Measurements from ENCODE around the gene FGD2. TPM values are rescaled to one million over a fixed set of nuclear protein-coding genes. Genes with fewer than 3 reads are reported as not detected.

FGD2 gene
- total RNA-seq, 4 donors from 2014 or later, result 11.6 to 34.5 (median 22.5) TPM

DNA sequence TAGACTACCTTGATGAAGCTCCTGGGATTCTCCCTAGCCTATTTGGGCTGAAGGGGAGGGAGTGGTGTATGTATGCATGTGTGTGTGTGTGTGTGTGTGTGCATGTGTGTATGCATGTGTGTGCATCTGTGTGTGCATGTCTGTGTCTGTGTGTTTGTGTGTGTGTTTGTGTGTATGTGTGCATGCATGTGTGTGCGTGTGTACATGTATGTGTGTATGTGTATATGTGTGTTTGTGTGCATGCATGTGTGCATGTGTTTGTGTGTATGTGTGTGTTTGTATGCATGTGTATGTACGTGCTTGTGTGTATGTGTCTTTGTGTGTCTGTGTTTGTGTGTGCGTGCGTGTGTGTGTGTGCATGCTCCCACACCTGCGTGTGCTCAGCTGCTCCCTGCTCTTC lies 15.4 kb downstream of the FGD2 start:
- Histone ChIP-seq H3K27ac (no peak overlapping the region), H3K27me3 (no peaks in the 10 kb centered on the region), H3K36me3 (no peaks in the 10 kb centered on the region), H3K9me3 (no peaks in the 10 kb centered on the region), H3K4me1 (peaks cover 0 to 33% (median 0%) of the 10 kb centered on the region in 3 donors), H3K4me3 (no peak overlapping the region)
- WGBS, 2 donors (ENCODE audit: low coverage in 1 of 2), result 95% methylated on average over 4 of the region's 5 CpGs; no CpG with 5 or more reads in 1 of the 2 donors
- ATAC-seq, result no peak
- TF ChIP-seq POLR2AphosphoS5 (IDR thresholded peaks at IDR 0.05), result no peak
- no peak for TF ChIP-seq EP300 (IDR thresholded peaks at IDR 0.05)
- TF ChIP-seq POLR2A (IDR thresholded peaks at IDR 0.05), result no peak
- TF ChIP-seq, protein P1, sequence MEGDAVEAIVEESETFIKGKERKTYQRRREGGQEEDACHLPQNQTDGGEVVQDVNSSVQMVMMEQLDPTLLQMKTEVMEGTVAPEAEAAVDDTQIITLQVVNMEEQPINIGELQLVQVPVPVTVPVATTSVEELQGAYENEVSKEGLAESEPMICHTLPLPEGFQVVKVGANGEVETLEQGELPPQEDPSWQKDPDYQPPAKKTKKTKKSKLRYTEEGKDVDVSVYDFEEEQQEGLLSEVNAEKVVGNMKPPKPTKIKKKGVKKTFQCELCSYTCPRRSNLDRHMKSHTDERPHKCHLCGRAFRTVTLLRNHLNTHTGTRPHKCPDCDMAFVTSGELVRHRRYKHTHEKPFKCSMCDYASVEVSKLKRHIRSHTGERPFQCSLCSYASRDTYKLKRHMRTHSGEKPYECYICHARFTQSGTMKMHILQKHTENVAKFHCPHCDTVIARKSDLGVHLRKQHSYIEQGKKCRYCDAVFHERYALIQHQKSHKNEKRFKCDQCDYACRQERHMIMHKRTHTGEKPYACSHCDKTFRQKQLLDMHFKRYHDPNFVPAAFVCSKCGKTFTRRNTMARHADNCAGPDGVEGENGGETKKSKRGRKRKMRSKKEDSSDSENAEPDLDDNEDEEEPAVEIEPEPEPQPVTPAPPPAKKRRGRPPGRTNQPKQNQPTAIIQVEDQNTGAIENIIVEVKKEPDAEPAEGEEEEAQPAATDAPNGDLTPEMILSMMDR (IDR thresholded peaks at IDR 0.05), result no peak

DNA sequence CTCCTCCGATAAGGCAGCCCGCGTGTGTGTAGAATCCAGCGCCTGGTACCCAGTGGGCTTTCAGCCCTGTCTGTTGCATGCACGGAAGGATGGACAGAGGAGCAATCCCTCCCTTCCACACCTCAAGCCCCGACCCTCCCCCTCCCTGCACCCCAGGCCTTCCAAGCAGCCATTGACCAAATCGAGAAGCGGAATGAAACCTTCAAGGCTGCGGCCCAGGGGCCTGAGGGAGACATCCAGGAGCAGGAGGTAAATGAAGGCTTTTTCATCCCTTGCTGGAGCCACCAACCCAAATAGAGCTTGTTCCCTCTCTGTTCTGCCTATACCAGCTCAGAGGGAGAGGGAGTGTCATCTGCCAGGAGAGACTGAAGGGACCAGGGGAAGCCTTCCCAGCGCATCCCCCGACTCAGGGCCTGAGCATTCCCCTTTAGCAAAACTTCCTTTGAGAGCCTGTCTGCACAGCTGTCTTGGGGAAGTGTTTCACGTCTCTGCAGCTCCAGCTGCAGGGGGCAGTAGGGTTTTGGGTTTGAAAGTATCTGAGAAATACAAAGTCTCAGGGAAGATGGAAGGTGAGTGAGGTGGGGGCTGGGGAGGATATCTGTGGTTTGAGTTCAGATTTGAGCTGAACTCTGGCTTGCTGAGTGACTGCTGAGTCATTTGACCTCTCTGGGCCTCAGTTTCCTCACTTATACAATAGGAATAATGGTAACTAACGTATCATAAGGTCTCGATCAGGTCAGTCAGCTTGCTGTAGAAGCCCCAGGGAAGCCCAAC lies 16.1 kb downstream of the FGD2 start:
- TF ChIP-seq, protein P1 (IDR thresholded peaks at IDR 0.05), result peak in 1 of 4 experiments; percentile 23
- no peak for TF ChIP-seq POLR2AphosphoS5 (IDR thresholded peaks at IDR 0.05)
- WGBS, 2 donors (ENCODE audit: low coverage in 1 of 2), result 100% methylated on average over 2 of the region's 14 CpGs; no CpG with 5 or more reads in 1 of the 2 donors
- Histone ChIP-seq H3K4me3 (no peak overlapping the region), H3K27me3 (no peaks in the 10 kb centered on the region), H3K9me3 (no peaks in the 10 kb centered on the region), H3K27ac (no peak overlapping the region), H3K36me3 (no peaks in the 10 kb centered on the region), H3K4me1 (peaks cover 0 to 33% (median 0%) of the 10 kb centered on the region in 3 donors)
- no peak for ATAC-seq

DNA sequence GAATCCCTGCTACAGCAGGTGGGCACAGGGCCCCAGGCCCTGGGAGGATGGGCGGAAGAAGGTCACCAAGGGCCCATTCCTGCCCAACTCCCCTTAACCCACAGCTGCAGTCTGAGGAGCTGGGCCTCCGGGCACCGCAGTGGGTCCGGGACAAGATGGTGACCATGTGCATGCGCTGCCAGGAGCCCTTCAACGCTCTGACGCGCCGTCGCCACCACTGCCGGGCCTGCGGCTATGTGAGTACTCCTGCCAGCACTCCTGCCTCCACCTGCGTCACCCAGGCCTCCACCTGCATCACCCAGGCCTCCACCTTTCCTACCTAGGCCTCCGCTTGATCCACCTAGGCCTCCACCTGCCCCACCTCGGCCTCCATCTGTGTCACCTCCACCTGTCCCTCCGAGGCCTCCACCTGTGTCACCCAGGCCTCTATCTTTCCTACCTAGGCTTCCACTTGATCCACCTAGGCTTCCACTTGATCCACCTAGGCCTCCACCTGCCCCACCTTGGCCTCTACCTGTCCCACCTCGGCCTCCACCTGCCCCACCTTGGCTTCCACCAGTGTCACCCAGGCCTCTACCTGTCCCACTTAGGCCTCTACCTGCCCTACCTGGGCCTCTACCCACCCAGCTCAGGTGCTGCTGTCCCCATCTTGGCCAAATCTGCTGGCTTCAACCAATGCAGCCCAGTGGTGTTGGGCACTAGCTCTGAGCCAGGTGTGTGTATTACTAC lies 16.8 kb downstream of the FGD2 start:
- no peak overlapping the region for H3K4me3 ChIP-seq
- H3K4me1 ChIP-seq, result peaks cover 0 to 30% (median 0%) of the 10 kb centered on the region in 3 donors
- H3K27ac ChIP-seq, result no peak overlapping the region
- no peak for ATAC-seq
- H3K27me3 ChIP-seq, result no peaks in the 10 kb centered on the region
- no peaks in the 10 kb centered on the region for H3K9me3 ChIP-seq
- no peak for TF ChIP-seq POLR2AphosphoS5 (IDR thresholded peaks at IDR 0.05)
- TF ChIP-seq EP300 (IDR thresholded peaks at IDR 0.05), result no peak
- TF ChIP-seq, protein P1 (IDR thresholded peaks at IDR 0.05), result no peak
- no peak for TF ChIP-seq POLR2A (IDR thresholded peaks at IDR 0.05)
- WGBS, 2 donors (ENCODE audit: low coverage in 1 of 2), result 92 to 93% methylated on average over 3 to 15 of the region's 17 CpGs
- no peaks in the 10 kb centered on the region for H3K36me3 ChIP-seq

DNA sequence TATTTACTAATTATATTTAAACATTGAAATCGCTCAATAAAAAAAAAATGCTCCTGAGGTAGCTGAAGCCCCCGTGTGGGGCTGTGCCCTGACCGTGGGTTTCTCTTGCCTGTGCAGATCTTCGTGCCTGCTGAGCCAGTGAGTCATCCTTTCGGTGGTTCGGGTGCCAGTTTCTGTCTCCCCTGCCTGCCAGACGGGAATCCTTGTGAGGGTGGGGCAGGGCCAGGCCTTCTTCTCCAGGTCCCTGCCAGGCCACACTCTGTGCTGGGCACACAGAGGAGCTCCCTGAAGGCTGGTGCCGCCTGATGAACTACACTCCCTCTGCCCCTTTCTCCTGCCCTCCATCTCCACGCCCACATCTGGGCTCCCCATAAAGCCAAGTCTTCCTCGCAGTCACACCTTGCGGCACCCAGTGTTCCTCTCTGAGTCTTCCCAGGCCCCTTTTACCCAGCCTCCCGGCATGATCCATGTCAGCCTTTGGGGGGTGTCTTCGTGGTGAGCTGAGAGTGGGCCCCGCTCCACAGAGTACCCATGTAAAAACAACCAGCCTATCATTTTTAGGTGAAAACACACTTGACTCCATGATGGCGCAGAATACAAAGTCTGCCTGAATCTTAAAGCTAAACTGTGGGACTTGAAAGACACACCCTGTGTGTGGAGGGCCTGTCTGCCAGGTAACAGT lies 19.3 kb downstream of the FGD2 start:
- no peak overlapping the region for H3K27ac ChIP-seq
- H3K27me3 ChIP-seq, result no peaks in the 10 kb centered on the region
- H3K36me3 ChIP-seq, result no peaks in the 10 kb centered on the region
- peaks cover 0 to 5% (median 0%) of the 10 kb centered on the region in 3 donors for H3K4me1 ChIP-seq
- no peak for ATAC-seq
- TF ChIP-seq, protein P1 (IDR thresholded peaks at IDR 0.05), result no peak
- no peak for TF ChIP-seq POLR2AphosphoS5 (IDR thresholded peaks at IDR 0.05)
- no peak for TF ChIP-seq EP300 (IDR thresholded peaks at IDR 0.05)
- TF ChIP-seq POLR2A (IDR thresholded peaks at IDR 0.05), result no peak
- H3K9me3 ChIP-seq, result no peaks in the 10 kb centered on the region
- no peak overlapping the region for H3K4me3 ChIP-seq
- WGBS, 2 donors (ENCODE audit: low coverage in 1 of 2), result 50 to 64% methylated on average over 11 to 12 of the region's 15 CpGs
